ENCODE measurements around the gene OPA3.

OPA3 gene

GRCh38 chr19:45499196-45500180, 85.1 kb downstream of the OPA3 start:
- H3K9me3 ChIP-seq (ENCODE audit: insufficient read depth, low read length, severe bottlenecking): no peaks in the 10 kb centered on the region
- ATAC-seq (ENCODE audit: insufficient read depth, low read depth): no peak
- TF ChIP-seq EZH2 (IDR thresholded peaks at IDR 0.05; ENCODE audit: borderline replicate concordance, low read depth, low read length, severe bottlenecking) (no peak), CTCF (IDR thresholded peaks at IDR 0.05; ENCODE audit: borderline replicate concordance, extremely low read depth, low read length, poor library complexity, severe bottlenecking) (no peak)
- no peak overlapping the region for H3K9ac ChIP-seq (ENCODE audit: low read depth, low read length)
- H2AFZ ChIP-seq (ENCODE audit: low read depth, low read length): no peak overlapping the region
- peaks cover 4% of the 10 kb centered on the region for H4K20me1 ChIP-seq (ENCODE audit: insufficient read depth, low read length)
- H3K27me3 ChIP-seq (ENCODE audit: insufficient read depth, low read length, poor library complexity): no peaks in the 10 kb centered on the region
- no peaks in the 10 kb centered on the region for H3K36me3 ChIP-seq (ENCODE audit: insufficient read depth, low read length)
- H3K27ac ChIP-seq (ENCODE audit: low read length): no peak overlapping the region
- no peak overlapping the region for H3K4me2 ChIP-seq (ENCODE audit: insufficient read depth, low read length)
- H3K4me3 ChIP-seq (ENCODE audit: low read depth in 1 of 2, low read length in 2 of 2): no peak overlapping the region
- H3K79me2 ChIP-seq (ENCODE audit: insufficient read depth, low read length): no peaks in the 10 kb centered on the region
- H3K4me1 ChIP-seq (ENCODE audit: insufficient read depth, low read length): peaks cover 24% of the 10 kb centered on the region
- DNase-seq: peak; percentile 50

DNA sequence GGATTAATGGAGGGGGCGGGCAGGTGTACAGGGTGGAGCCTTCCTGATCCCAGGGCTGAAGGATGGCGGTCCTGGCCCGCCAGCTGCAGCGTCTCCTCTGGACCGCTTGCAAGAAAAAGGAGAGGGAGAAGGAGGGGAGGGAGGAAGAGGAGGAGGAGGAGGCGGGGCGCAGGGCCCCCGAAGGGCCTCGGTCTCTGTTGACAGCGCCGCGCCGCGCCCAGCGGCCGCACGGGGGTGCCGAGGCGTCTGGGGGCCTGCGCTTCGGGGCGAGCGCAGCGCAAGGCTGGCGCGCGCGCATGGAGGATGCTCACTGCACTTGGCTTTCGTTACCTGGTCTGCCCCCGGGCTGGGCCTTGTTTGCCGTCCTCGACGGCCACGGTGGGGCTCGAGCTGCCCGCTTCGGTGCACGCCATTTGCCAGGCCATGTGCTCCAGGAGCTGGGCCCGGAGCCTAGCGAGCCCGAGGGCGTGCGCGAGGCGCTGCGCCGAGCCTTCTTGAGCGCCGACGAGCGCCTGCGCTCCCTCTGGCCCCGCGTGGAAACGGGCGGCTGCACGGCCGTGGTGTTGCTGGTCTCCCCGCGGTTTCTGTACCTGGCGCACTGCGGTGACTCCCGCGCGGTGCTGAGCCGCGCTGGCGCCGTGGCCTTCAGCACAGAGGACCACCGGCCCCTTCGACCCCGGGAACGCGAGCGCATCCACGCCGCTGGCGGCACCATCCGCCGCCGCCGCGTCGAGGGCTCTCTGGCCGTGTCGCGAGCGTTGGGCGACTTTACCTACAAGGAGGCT, 86.0 kb downstream of the OPA3 start, which contains the start of gene PPM1N:
Gene PPM1N, plus strand, starts transcription at position 33 of the 785 bp plus-strand sequence. Its CDS starts 30 bp downstream, at position 63.
- no peaks in the 10 kb centered on the region for H3K36me3 ChIP-seq (ENCODE audit: insufficient read depth, low read length)
- H3K79me2 ChIP-seq (ENCODE audit: insufficient read depth, low read length): no peaks in the 10 kb centered on the region
- H3K4me2 ChIP-seq (ENCODE audit: insufficient read depth, low read length): peak within 1 kb of the TSS; percentile 98
- TF ChIP-seq CTCF (IDR thresholded peaks at IDR 0.05; ENCODE audit: borderline replicate concordance, extremely low read depth, low read length, poor library complexity, severe bottlenecking) (peak; percentile 25), EZH2 (IDR thresholded peaks at IDR 0.05; ENCODE audit: borderline replicate concordance, low read depth, low read length, severe bottlenecking) (no peak)
- ATAC-seq (ENCODE audit: insufficient read depth, low read depth) (peak; percentile 37; the same call in 2 of the 3 replicates), DNase-seq (peak; percentile 64)
- H3K4me1 ChIP-seq (ENCODE audit: insufficient read depth, low read length): peaks cover 24% of the 10 kb centered on the region
- peak within 1 kb of the TSS; percentile 23 to 74; a peak in 3 of 4 replicates for H3K4me3 ChIP-seq (ENCODE audit: low read depth in 1 of 2, low read length in 2 of 2)
- peak within 1 kb of the TSS; percentile 67 for H3K9ac ChIP-seq (ENCODE audit: low read depth, low read length)
- H2AFZ ChIP-seq (ENCODE audit: low read depth, low read length): peak within 1 kb of the TSS; percentile 97
- peaks cover 4% of the 10 kb centered on the region for H4K20me1 ChIP-seq (ENCODE audit: insufficient read depth, low read length)
- H3K27me3 ChIP-seq (ENCODE audit: insufficient read depth, low read length, poor library complexity): no peaks in the 10 kb centered on the region
- peak within 1 kb of the TSS; percentile 64 for H3K27ac ChIP-seq (ENCODE audit: low read length)
- H3K9me3 ChIP-seq (ENCODE audit: insufficient read depth, low read length, severe bottlenecking): no peaks in the 10 kb centered on the region

GRCh38 chr19:45497791-45498190, 86.8 kb downstream of the OPA3 start:
- Histone ChIP-seq H4K20me1 (ENCODE audit: insufficient read depth, low read length) (peaks cover 4% of the 10 kb centered on the region), H3K4me1 (ENCODE audit: insufficient read depth, low read length) (peaks cover 24% of the 10 kb centered on the region), H3K9me3 (ENCODE audit: insufficient read depth, low read length, severe bottlenecking) (no peaks in the 10 kb centered on the region), H2AFZ (ENCODE audit: low read depth, low read length) (no peak overlapping the region), H3K4me3 (ENCODE audit: low read depth in 1 of 2, low read length in 2 of 2) (peak overlapping the region in 1 of 2 experiments; percentile 12; a peak in 1 of 4 replicates), H3K4me2 (ENCODE audit: insufficient read depth, low read length) (peak overlapping the region; percentile 98; the same call in 1 of the 2 replicates), H3K27ac (ENCODE audit: low read length) (no peak overlapping the region), H3K9ac (ENCODE audit: low read depth, low read length) (no peak overlapping the region), H3K79me2 (ENCODE audit: insufficient read depth, low read length) (no peaks in the 10 kb centered on the region), H3K27me3 (ENCODE audit: insufficient read depth, low read length, poor library complexity) (no peaks in the 10 kb centered on the region), H3K36me3 (ENCODE audit: insufficient read depth, low read length) (no peaks in the 10 kb centered on the region)
- TF ChIP-seq EZH2 (IDR thresholded peaks at IDR 0.05; ENCODE audit: borderline replicate concordance, low read depth, low read length, severe bottlenecking): no peak
- no peak for TF ChIP-seq CTCF (IDR thresholded peaks at IDR 0.05; ENCODE audit: borderline replicate concordance, extremely low read depth, low read length, poor library complexity, severe bottlenecking)
- DNase-seq (peak; percentile 18), ATAC-seq (ENCODE audit: insufficient read depth, low read depth) (no peak)

Data from DND-41 (cell line).